HG03354 (cell line): ENCODE measurements around the gene STPG2.
A peak's percentile ranks its signal among the peaks of the same experiment; 100 is the strongest.
"Not testable (repeated sequence)": the region's sequence is repeated elsewhere in the genome, so short reads cannot be mapped to it uniquely, and the experiment has no call there.

ENCODE experiments used
- ATAC-seq: cut with Tn5 transposase; IDR thresholded peaks from one replicate; pipeline ENCODE4 v1.9.1; 2021; ENCODE audit warnings: mild to moderate bottlenecking; ENCODE audit not compliant: unreplicated experiment, poor library complexity, severe bottlenecking

STPG2 gene

GRCh38 chr4:97550637-97551036 is 592.6 kb downstream of the STPG2 start:
- ATAC-seq = not testable (repeated sequence)

- ATAC-seq = peak; percentile 55
Observed at GRCh38 chr4:97548943-97549583, 594.2 kb downstream of the STPG2 start.

GRCh38 chr4:97548186-97548585 is 595.1 kb downstream of the STPG2 start:
- no peak for ATAC-seq

GRCh38 chr4:97531351-97531750 is 611.9 kb downstream of the STPG2 start:
- no peak for ATAC-seq

- ATAC-seq = no peak
Observed at GRCh38 chr4:97530676-97531075, 612.6 kb downstream of the STPG2 start.

- no peak for ATAC-seq
Observed at GRCh38 chr4:97525236-97525635, 618.0 kb downstream of the STPG2 start.

GRCh38 chr4:97517939-97518338 is 625.3 kb downstream of the STPG2 start:
- ATAC-seq = no peak

- ATAC-seq = no peak
Observed at GRCh38 chr4:97513917-97514316, 629.4 kb downstream of the STPG2 start.
